ENCODE data around the gene CMKLR1. TPM values are rescaled to one million over a fixed set of nuclear protein-coding genes. Genes with fewer than 3 reads are reported as not detected.

Gene CMKLR1
- total and polyA plus RNA-seq, 10 of the 15 experiments (the other 5 are each of a cell fraction or from before 2014, with no cell fraction given), result 13.8 to 52.3 (median 26.2) TPM

DNA sequence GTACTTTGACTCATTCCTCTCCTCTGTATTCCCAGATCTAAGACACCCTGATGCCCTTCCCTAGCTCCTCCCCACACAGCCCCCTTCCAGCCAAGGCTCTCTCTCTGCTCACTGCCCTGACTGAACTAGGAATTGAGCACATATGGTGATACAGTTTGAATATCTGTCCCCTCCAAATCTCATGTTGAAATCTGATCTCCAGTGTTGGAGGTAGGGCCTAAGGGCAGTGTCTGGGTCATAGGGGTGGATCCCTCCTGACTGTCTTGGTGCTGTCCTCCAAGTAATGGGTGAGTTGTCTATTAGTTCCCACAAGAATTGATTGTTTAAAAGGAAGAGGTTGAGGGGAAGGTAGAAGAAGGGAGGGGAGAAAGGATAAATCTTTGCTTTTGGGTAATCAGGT lies 17.4 kb downstream of the CMKLR1 start (continued):
- TF ChIP-seq CTCF (IDR thresholded peaks at IDR 0.05 in 2 of 3, conservative IDR thresholded peaks at IDR 0.05 in 1 of 3; ENCODE audit: control insufficient read depth in 2 of 3, extremely low read depth in 1 of 3, insufficient read depth in 1 of 3, low read depth in 3 of 3, low read length in 3 of 3) (no peak), NFYA (IDR thresholded peaks at IDR 0.05; ENCODE audit: borderline replicate concordance, low read depth, low read length) (no peak), SMARCA5 (IDR thresholded peaks at IDR 0.05) (no peak), ATF3 (IDR thresholded peaks at IDR 0.05; ENCODE audit: borderline replicate concordance, extremely low read depth, low read depth, low read length) (no peak), RAD21 (IDR thresholded peaks at IDR 0.05; ENCODE audit: insufficient read depth, low read depth, low read length) (no peak), ZBTB33 (IDR thresholded peaks at IDR 0.05) (no peak)
